HepG2 (cell line): ENCODE measurements around the gene ZNRF4. TPM values are rescaled to one million over a fixed set of nuclear protein-coding genes. Genes with fewer than 3 reads are reported as not detected.

ENCODE experiments used
- CAMTA2 ChIP-seq: sonication (generic); formaldehyde crosslinking; IDR thresholded peaks from 2 replicates; pipeline ENCODE4 v1.4.0; 2020; ENCODE audit warnings: mild to moderate bottlenecking, missing genetic modification reagents, borderline replicate concordance
- FOXK2 ChIP-seq: fragments of 450-650 bp; IDR thresholded peaks from 2 replicates; pipeline ENCODE4 v1.6.1; 2016
- HNRNPL ChIP-seq: fragments of 200-400 bp; formaldehyde crosslinking; IDR thresholded peaks from 2 replicates; pipeline ENCODE4 v1.6.1; 2017; ENCODE audit warnings: mild to moderate bottlenecking, low read depth, low read length
- HOXD1 ChIP-seq: sonication (generic); formaldehyde crosslinking; IDR thresholded peaks from 2 replicates; pipeline ENCODE4 v1.5.0; 2020; ENCODE audit warnings: missing genetic modification reagents
- ISL2 ChIP-seq: sonication (generic); formaldehyde crosslinking; IDR thresholded peaks from 2 replicates; pipeline ENCODE4 v1.5.0; 2020; ENCODE audit warnings: missing genetic modification reagents
- JDP2 ChIP-seq: sonication (generic); formaldehyde crosslinking; IDR thresholded peaks from 2 replicates; pipeline ENCODE4 v1.8.1; 2022; ENCODE audit warnings: missing genetic modification reagents, borderline replicate concordance
- JUNB ChIP-seq: sonication (generic); formaldehyde crosslinking; IDR thresholded peaks from 2 replicates; pipeline ENCODE4 v1.8.0; 2022; ENCODE audit warnings: missing genetic modification reagents, mild to moderate bottlenecking, borderline replicate concordance
- NFKB2 ChIP-seq: sonication (generic); formaldehyde crosslinking; IDR thresholded peaks from 2 replicates; pipeline ENCODE4 v1.4.0; 2020; ENCODE audit warnings: missing genetic modification reagents, borderline replicate concordance
- RARG ChIP-seq: sonication (generic); formaldehyde crosslinking; IDR thresholded peaks from 2 replicates; pipeline ENCODE4 v1.4.0; 2020; ENCODE audit warnings: low read depth, mild to moderate bottlenecking, missing genetic modification reagents
- REL ChIP-seq: sonication (generic); formaldehyde crosslinking; conservative IDR thresholded peaks from 2 replicates; pipeline ENCODE4 v1.8.0; 2022; ENCODE audit warnings: mild to moderate bottlenecking, missing genetic modification reagents, moderate library complexity
- SMAD3 ChIP-seq: sonication (generic); formaldehyde crosslinking; IDR thresholded peaks from 2 replicates; pipeline ENCODE4 v1.4.0; 2020; ENCODE audit warnings: missing genetic modification reagents
- YY1 ChIP-seq: IDR thresholded peaks from 2 replicates; pipeline ENCODE4 v1.6.1; 2011; ENCODE audit warnings: low read length, low read depth, moderate library complexity, mild to moderate bottlenecking; ENCODE audit not compliant: insufficient read depth, insufficient replicate concordance
- ZBTB20 ChIP-seq: sonication (generic); formaldehyde crosslinking; IDR thresholded peaks from 2 replicates; pipeline ENCODE4 v1.8.1; 2023; ENCODE audit warnings: missing genetic modification reagents, low read depth, mild to moderate bottlenecking, borderline replicate concordance
- ZNF629 ChIP-seq: sonication (generic); formaldehyde crosslinking; conservative IDR thresholded peaks from 2 replicates; pipeline ENCODE4 v1.5.0; 2020; ENCODE audit warnings: missing genetic modification reagents
- polyA plus RNA-seq, 8 experiments: library from polyadenylated mRNA; depleted of rRNA in 3 of 8; stranded (reverse) in 7 of 8; unstranded in 1 of 8; fragments of >200 nt; fragmentation: Illumina TruSeq in 4 of 8; extraction: Trizol in 4 of 8; gene quantifications; 2 replicates each; pipeline versions ENCODE4 v1.2.1 to v1.2.3, GENCODE V29; 2011 to 2016; ENCODE audit warnings: low read depth in 4 of 8, missing spikeins in 1 of 8, mixed read lengths in 1 of 8; ENCODE audit not compliant: insufficient read depth in 1 of 8
- total RNA-seq, 5 experiments: library from RNA; depleted of rRNA; stranded (reverse); fragments of >200 nt; fragmentation: Illumina TruSeq; extraction: Trizol; gene quantifications; 2 replicates each; pipeline ENCODE4 v1.2.3, GENCODE V29; 2016; ENCODE audit warnings: low read depth in 1 of 5
- TF ChIP-seq, protein P1 (sequence below): sonication (generic); formaldehyde crosslinking; IDR thresholded peaks from 2 replicates; pipeline ENCODE4 v1.5.0; 2020; ENCODE audit warnings: mild to moderate bottlenecking, missing genetic modification reagents, borderline replicate concordance
- TF ChIP-seq, protein P2 (sequence below): sonication (generic); formaldehyde crosslinking; IDR thresholded peaks from 2 replicates; pipeline ENCODE4 v1.5.0; 2020; ENCODE audit warnings: mild to moderate bottlenecking, missing genetic modification reagents
- TF ChIP-seq, protein P3 (sequence below): sonication (generic); formaldehyde crosslinking; IDR thresholded peaks from 2 replicates; pipeline ENCODE4 v1.9.0; 2022; ENCODE audit warnings: missing genetic modification reagents, mild to moderate bottlenecking, borderline replicate concordance

Gene ZNRF4
- total and polyA plus RNA-seq, 2 of the 13 experiments (the other 11 are each of a cell fraction or from before 2014, with no cell fraction given) = not detected

DNA sequence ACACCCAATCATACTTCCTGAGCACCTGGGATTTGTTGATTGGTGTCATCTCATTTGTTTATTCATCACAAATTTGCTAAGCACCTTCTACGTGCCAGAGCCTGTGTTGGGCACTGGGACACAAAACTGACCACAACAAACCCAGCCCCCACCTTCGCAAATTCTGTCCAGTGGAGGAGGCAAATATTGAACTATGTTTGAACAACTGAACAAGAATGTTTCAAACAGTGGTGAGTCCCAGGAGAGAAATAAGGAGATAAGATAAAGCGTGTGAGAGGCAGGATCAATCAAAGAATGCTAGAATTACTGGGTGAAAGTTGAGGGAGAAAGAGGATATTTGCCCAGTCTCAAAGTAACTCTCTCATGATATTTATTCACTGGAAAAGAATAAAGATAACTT, 8.7 kb downstream of the ZNRF4 start (continued):
- TF ChIP-seq JUNB (CRISPR knock-in tag) (no peak), HNRNPL (no peak), REL (CRISPR knock-in tag) (no peak), CAMTA2 (no peak), NFKB2 (CRISPR knock-in tag) (no peak), ZNF629 (CRISPR knock-in tag) (no peak), JDP2 (CRISPR knock-in tag) (no peak), SMAD3 (no peak), ZBTB20 (no peak), RARG (CRISPR knock-in tag) (no peak), YY1 (no peak), HOXD1 (CRISPR knock-in tag) (no peak), FOXK2 (no peak), ISL2 (CRISPR knock-in tag) (no peak)
- TF ChIP-seq, protein P1, sequence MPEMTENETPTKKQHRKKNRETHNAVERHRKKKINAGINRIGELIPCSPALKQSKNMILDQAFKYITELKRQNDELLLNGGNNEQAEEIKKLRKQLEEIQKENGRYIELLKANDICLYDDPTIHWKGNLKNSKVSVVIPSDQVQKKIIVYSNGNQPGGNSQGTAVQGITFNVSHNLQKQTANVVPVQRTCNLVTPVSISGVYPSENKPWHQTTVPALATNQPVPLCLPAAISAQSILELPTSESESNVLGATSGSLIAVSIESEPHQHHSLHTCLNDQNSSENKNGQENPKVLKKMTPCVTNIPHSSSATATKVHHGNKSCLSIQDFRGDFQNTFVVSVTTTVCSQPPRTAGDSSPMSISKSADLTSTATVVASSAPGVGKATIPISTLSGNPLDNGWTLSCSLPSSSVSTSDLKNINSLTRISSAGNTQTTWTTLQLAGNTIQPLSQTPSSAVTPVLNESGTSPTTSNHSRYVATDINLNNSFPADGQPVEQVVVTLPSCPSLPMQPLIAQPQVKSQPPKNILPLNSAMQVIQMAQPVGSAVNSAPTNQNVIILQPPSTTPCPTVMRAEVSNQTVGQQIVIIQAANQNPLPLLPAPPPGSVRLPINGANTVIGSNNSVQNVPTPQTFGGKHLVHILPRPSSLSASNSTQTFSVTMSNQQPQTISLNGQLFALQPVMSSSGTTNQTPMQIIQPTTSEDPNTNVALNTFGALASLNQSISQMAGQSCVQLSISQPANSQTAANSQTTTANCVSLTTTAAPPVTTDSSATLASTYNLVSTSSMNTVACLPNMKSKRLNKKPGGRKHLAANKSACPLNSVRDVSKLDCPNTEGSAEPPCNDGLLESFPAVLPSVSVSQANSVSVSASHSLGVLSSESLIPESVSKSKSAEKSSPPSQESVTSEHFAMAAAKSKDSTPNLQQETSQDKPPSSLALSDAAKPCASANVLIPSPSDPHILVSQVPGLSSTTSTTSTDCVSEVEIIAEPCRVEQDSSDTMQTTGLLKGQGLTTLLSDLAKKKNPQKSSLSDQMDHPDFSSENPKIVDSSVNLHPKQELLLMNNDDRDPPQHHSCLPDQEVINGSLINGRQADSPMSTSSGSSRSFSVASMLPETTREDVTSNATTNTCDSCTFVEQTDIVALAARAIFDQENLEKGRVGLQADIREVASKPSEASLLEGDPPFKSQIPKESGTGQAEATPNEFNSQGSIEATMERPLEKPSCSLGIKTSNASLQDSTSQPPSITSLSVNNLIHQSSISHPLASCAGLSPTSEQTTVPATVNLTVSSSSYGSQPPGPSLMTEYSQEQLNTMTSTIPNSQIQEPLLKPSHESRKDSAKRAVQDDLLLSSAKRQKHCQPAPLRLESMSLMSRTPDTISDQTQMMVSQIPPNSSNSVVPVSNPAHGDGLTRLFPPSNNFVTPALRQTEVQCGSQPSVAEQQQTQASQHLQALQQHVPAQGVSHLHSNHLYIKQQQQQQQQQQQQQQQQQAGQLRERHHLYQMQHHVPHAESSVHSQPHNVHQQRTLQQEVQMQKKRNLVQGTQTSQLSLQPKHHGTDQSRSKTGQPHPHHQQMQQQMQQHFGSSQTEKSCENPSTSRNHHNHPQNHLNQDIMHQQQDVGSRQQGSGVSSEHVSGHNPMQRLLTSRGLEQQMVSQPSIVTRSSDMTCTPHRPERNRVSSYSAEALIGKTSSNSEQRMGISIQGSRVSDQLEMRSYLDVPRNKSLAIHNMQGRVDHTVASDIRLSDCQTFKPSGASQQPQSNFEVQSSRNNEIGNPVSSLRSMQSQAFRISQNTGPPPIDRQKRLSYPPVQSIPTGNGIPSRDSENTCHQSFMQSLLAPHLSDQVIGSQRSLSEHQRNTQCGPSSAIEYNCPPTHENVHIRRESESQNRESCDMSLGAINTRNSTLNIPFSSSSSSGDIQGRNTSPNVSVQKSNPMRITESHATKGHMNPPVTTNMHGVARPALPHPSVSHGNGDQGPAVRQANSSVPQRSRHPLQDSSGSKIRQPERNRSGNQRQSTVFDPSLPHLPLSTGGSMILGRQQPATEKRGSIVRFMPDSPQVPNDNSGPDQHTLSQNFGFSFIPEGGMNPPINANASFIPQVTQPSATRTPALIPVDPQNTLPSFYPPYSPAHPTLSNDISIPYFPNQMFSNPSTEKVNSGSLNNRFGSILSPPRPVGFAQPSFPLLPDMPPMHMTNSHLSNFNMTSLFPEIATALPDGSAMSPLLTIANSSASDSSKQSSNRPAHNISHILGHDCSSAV (CRISPR knock-in tag) = no peak
- TF ChIP-seq, protein P2, sequence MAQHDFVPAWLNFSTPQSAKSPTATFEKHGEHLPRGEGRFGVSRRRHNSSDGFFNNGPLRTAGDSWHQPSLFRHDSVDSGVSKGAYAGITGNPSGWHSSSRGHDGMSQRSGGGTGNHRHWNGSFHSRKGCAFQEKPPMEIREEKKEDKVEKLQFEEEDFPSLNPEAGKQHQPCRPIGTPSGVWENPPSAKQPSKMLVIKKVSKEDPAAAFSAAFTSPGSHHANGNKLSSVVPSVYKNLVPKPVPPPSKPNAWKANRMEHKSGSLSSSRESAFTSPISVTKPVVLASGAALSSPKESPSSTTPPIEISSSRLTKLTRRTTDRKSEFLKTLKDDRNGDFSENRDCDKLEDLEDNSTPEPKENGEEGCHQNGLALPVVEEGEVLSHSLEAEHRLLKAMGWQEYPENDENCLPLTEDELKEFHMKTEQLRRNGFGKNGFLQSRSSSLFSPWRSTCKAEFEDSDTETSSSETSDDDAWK (CRISPR knock-in tag) = no peak
- TF ChIP-seq, protein P3, sequence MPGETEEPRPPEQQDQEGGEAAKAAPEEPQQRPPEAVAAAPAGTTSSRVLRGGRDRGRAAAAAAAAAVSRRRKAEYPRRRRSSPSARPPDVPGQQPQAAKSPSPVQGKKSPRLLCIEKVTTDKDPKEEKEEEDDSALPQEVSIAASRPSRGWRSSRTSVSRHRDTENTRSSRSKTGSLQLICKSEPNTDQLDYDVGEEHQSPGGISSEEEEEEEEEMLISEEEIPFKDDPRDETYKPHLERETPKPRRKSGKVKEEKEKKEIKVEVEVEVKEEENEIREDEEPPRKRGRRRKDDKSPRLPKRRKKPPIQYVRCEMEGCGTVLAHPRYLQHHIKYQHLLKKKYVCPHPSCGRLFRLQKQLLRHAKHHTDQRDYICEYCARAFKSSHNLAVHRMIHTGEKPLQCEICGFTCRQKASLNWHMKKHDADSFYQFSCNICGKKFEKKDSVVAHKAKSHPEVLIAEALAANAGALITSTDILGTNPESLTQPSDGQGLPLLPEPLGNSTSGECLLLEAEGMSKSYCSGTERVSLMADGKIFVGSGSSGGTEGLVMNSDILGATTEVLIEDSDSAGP (CRISPR knock-in tag) = no peak
